SH-SY5Y (cell line): ENCODE results near the gene LEKR1.

Experiments used
- GATA2 ChIP-seq: IDR thresholded peaks from 2 replicates; pipeline ENCODE4 v1.6.1; 2011; ENCODE audit warnings: mild to moderate bottlenecking, low read depth, low read length
- GATA3 ChIP-seq: IDR thresholded peaks from 2 replicates; pipeline ENCODE4 v1.6.1; 2011; ENCODE audit warnings: low read depth, mild to moderate bottlenecking, low read length, moderate library complexity

Gene LEKR1

DNA sequence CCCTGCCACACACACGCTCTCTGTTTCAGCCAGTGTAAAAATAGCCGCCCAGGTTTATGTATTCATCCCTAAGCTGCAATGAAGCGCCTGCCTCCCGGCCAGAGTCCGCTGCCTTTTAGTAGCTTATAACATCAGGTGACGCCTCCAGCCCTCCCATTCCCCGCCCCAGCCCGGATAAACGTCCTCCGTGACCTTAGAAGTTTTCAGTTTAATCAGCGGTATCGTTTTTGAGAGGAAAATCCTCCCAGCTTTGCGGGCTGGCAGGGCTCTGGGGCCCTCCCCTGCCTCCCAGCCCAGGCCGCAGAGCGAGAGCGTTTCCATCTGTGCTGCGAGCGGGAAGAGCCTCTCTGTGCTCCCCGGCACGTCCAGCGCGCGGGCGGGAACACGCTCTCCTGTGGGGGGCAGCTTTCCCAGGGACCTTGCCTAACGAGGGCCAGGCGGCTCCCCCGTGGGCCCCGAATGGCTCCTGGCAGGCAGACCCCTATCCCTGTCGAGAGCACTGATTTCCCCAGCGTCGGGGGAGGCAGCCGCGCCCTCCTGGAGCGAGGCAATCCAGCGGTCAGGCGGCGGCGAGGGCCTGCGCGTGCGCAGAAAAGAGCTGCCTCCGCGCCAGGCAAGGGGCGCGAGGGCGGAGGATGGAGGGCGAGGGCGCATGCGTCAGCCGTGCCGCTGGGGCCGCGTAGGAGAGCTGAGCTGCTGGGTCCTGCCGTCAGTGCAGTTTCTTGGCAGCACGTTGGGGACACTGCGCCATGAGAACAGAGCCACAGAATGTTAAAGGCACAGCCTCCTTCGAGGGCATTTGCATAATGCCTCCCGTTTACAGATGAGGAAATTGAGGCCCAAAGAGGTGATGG lies 262.7 kb downstream of the LEKR1 start:
- 0 out of 2 replicates have a peak, but pooled peaks have one; percentile 7 for TF ChIP-seq GATA2
- no peak for TF ChIP-seq GATA3

DNA sequence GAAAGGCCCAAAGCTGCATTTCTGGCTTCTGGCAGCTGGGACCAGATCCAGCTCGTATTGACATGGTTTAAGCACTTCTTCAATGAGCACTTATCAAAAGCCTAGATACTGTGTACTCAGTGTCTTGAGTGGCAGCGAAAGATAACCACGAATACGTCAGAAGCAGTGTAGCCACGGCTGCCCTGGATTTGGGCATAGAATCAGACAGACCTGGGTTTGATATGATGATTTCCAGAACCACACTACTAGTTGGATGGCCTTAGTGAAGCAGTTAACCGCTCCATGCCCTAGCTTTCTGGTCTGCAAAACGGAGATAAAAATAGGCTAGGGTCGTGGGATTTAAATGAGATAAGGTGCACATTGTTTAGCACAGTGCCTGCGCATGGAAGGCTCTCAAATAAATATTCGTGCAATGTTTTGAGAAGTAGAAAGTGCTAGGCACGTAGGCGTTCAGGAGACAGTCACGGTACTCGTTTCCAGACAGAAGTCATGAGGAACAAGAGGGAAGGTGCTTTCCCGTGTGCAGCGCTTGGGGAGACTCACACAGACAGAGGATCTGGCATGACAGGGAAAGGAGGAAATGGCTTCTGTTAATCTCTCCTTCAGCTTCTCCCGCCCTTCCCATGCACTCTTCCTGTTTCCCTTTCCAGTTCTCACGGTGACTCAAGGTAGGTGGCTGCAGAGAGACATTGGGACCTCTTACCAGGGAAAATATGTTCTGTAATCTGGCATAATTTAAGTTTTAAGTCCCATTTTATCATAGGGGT lies 263.5 kb downstream of the LEKR1 start:
- no peak for TF ChIP-seq GATA2
- no peak for TF ChIP-seq GATA3

- TF ChIP-seq GATA2 (peak; percentile 24; the same call in 1 of the 2 replicates), GATA3 (no peak)
Observed at GRCh38 chr3:157091083-157091833, 265.1 kb downstream of the LEKR1 start.

GRCh38 chr3:157092230-157092629 lies 266.1 kb downstream of the LEKR1 start:
- no peak for TF ChIP-seq GATA3

DNA sequence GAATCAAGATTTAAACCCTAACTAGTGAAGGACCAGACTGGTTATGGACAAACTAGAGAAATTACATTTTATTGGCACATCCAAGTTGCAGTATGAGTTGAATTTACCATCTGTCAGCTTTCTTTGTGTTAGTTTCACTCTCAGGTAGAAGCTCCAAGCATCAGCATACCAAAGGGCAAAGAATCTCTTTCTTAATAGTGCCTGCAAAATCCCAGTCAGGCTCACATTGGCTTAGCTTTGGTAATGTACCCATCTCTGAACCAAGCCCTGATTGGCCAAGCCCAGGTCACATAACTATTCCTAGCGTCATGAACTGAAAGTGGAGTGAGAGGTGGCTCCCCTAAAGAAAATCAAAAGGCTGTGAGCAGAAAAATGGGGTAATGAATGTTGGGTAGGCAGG lies 266.9 kb downstream of the LEKR1 start:
- TF ChIP-seq GATA3 (no peak), GATA2 (no peak)

DNA sequence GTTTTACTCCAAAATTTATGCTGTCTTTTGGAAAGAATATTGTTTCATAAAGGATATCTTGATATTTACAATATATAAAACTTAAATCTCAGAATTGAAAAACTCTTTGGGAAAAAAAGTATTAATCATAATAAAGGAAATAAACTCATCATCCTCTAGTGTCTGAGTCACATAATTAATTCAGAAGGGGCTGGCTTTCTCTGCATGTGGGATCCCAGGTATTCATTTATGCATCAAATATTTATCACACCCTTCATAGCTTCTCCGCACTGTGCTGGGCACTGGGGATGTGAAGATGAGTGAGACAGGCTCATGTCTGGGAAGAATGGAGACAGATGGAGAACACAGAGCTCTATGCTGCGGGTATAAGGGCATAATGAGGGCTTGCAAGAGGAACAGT lies 268.1 kb downstream of the LEKR1 start:
- TF ChIP-seq GATA3 (no peak), GATA2 (no peak)

DNA sequence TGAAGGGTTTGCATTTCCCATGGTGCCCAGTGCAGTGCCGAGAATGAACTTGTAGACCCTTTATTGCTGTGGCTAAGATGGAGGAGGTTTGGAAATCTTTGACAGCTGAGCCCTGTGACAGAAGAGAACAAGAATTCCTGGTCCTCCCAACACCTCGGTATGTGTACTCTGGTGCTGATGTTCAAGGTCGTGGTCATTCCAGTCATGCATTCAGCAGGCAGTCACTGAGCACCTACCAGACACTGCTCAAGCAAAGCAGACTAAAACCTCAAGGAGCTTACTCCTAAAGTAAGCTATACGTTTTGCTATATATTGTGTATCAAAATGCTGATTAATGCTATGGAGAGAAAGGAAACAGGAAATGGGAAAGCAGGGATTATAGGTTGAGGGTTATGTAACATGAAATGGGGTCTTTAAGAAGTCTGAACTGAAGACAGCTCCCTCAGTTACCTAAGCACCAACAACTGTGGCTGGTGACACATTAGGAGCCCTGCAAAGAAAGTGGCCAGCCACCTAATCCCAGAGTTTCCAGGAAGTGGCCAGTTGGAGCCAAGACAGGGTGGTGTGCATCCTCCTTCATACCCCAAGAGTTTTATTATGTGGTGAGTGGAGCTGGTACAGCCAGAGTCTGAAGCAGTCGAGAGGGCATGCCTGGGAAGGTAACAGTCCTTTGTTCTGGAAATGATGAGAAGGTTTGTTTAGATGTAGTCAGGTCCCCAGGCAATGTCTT lies 268.8 kb downstream of the LEKR1 start:
- TF ChIP-seq GATA2 (no peak), GATA3 (no peak)
